Effector memory CD4-positive, alpha-beta T cell (primary cell): ENCODE data around the gene NCK1.

ENCODE experiments used
- DNase-seq, 3 donors: peaks; one replicate each; pipeline ENCODE4 v3.0.0-alpha.2; 2020
- H3K27ac ChIP-seq: 2 replicates; pipeline ENCODE4 v1.7.0; 2013; ENCODE audit warnings: mild to moderate bottlenecking, low read length, moderate library complexity; ENCODE audit not compliant: insufficient read depth, poor library complexity, severe bottlenecking
- H3K27me3 ChIP-seq: replicated peaks from 2 replicates; pipeline ENCODE4 v1.7.0; 2013; ENCODE audit warnings: mild to moderate bottlenecking, low read length; ENCODE audit not compliant: insufficient read depth, control insufficient read depth, poor library complexity, severe bottlenecking
- H3K36me3 ChIP-seq: 2 replicates; pipeline ENCODE4 v1.7.0; 2013; ENCODE audit warnings: mild to moderate bottlenecking, low read length, moderate library complexity; ENCODE audit not compliant: control insufficient read depth, insufficient read depth
- H3K4me1 ChIP-seq: 2 replicates; pipeline ENCODE4 v1.7.0; 2013; ENCODE audit warnings: low read length, mild to moderate bottlenecking; ENCODE audit not compliant: control insufficient read depth, insufficient read depth, poor library complexity, severe bottlenecking
- H3K4me3 ChIP-seq: 2 replicates; pipeline ENCODE4 v1.7.0; 2013; ENCODE audit warnings: low read length, low read depth, mild to moderate bottlenecking; ENCODE audit not compliant: insufficient read depth, poor library complexity, severe bottlenecking
- H3K9me3 ChIP-seq: 2 replicates; pipeline ENCODE4 v1.7.0; 2013; ENCODE audit warnings: mild to moderate bottlenecking, low read length, moderate library complexity; ENCODE audit not compliant: control insufficient read depth

The NCK1 gene

DNA sequence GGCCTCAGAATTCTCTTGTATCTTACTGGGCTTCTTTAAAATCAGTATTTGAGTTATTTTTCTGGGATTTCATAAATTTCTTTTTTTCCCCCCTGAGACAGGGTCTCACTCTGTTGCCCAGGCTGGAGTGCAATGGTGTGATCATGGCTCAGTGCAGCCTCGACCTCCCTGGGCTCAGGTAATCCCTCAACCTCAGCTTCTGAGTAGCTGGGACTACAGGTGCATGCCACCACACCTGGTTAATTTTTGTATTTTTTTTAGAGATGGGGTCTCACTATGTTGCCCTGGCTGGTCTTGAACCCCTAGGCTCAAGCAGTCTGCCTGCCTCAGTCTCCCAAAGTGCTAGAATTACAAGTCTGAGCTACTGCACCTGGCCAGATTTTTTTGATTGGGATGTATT lies 43.5 kb downstream of the NCK1 start:
- Histone ChIP-seq H3K27ac (no peak overlapping the region), H3K4me3 (no peak overlapping the region), H3K4me1 (peaks cover 22% of the 10 kb centered on the region), H3K36me3 (peaks cover 4% of the 10 kb centered on the region), H3K27me3 (no peaks in the 10 kb centered on the region), H3K9me3 (peaks cover 8% of the 10 kb centered on the region)
- no peak for DNase-seq

DNA sequence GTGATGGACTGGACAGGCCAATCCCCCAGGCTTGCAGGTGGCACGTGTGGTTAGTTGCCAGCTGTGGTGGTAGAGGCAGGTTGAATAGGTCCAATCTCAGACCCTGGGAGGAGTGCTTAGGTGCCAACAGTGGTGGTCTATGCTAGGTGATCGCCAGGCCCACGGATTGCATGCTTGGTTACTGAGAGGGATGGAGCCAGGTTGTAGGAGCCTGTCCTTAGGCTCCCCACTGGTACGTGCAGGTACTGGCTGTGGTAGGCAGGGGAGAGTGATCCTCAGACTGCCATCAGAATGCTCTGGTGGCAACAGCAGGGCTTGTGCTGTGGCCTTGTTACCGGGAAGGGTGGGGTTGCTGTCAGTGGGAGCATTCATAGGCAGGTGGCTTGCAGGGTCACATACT lies 44.7 kb downstream of the NCK1 start:
- no peaks in the 10 kb centered on the region for H3K27me3 ChIP-seq
- no peak overlapping the region for H3K27ac ChIP-seq
- no peak overlapping the region for H3K4me3 ChIP-seq
- H3K9me3 ChIP-seq, result peaks cover 8% of the 10 kb centered on the region
- H3K4me1 ChIP-seq, result peaks cover 22% of the 10 kb centered on the region
- DNase-seq, result no peak
- H3K36me3 ChIP-seq, result peaks cover 4% of the 10 kb centered on the region

DNA sequence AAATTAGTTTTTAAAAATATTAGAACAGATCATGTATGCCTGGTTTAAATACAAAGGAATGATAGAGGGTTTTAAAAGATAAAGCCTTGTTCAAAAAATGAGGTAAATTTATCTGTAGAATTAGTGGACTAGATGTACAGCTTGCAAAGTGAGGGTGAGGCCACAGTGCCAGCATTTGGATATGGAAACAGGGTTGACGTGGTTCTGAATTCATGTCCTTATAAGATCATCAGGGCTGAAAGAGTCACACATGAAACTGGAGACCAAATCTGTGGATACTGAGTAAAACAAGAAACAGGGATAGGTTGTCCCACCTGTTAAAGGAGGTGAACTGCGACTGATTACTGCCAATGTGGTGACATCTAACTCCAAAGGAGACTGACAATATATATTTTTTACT lies 46.3 kb downstream of the NCK1 start:
- Histone ChIP-seq H3K27me3 (no peaks in the 10 kb centered on the region), H3K4me1 (peaks cover 22% of the 10 kb centered on the region), H3K27ac (no peak overlapping the region), H3K4me3 (no peak overlapping the region), H3K36me3 (peaks cover 4% of the 10 kb centered on the region), H3K9me3 (peaks cover 8% of the 10 kb centered on the region)
- no peak for DNase-seq

DNA sequence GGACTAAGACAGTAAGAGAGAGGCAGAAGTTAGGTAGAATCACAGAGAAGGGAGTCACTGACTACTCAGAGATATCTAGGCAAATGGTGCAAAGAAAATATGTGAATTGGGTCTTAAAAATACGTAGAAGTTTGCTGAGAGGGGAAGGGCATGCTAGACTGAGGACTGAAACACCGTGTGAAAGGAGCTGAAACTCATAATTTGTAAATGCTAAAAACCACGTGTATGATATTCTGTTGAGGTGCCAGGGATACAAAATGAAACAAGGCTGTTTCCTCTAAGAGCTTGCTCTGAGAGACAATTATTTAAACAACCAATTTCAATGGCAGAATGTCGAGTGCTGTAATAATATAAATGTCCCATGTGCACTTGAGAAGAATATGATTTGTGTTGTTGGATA lies 47.2 kb downstream of the NCK1 start:
- H3K27me3 ChIP-seq, result no peaks in the 10 kb centered on the region
- no peak overlapping the region for H3K27ac ChIP-seq
- H3K4me3 ChIP-seq, result no peak overlapping the region
- peaks cover 4% of the 10 kb centered on the region for H3K9me3 ChIP-seq
- no peaks in the 10 kb centered on the region for H3K36me3 ChIP-seq
- peaks cover 22% of the 10 kb centered on the region for H3K4me1 ChIP-seq
- DNase-seq, result no peak

DNA sequence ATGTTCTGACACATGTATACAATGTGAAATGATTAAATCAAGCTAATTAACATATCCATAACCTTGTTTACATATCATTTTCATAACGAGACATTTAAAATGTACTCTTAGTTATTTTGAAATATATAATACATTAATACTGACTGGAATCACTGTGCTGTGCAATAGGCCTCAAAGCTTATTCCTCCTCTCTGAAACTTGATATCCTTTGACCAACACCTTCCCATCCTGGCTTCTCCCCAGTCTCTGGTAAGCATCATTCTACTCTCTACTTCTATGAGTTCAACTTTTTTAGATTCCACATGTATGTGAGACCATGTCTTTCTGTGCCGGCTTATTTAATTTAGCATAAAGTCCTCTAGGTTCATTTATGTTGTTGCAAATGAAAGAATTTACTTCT lies 48.7 kb downstream of the NCK1 start:
- no peaks in the 10 kb centered on the region for H3K27me3 ChIP-seq
- H3K36me3 ChIP-seq, result no peaks in the 10 kb centered on the region
- H3K4me1 ChIP-seq, result peaks cover 22% of the 10 kb centered on the region
- H3K4me3 ChIP-seq, result no peak overlapping the region
- DNase-seq, result no peak
- no peak overlapping the region for H3K27ac ChIP-seq
- no peaks in the 10 kb centered on the region for H3K9me3 ChIP-seq

DNA sequence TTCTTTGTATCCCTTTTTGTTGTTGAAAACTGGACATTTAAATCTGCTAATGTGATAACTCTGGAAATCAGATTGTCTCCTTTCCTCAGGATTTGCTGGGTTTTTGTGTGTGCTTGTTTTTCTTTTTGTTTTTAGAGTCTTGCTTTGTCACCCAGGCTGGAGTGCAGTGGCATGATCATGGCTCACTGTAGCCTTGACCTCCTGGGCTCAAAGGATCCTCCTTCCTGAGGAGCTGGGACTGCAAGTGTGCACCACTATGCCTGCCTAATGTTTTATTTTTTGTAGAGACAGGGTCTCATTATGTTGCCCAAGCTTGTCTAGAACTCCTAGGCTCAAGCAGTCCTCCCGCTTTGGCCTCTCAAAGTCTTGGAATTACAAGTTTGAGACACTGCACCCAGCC lies 51.2 kb downstream of the NCK1 start:
- no peak overlapping the region for H3K4me3 ChIP-seq
- no peaks in the 10 kb centered on the region for H3K36me3 ChIP-seq
- H3K9me3 ChIP-seq, result no peaks in the 10 kb centered on the region
- peaks cover 14% of the 10 kb centered on the region for H3K4me1 ChIP-seq
- H3K27ac ChIP-seq, result no peak overlapping the region
- no peaks in the 10 kb centered on the region for H3K27me3 ChIP-seq
- DNase-seq, result no peak

DNA sequence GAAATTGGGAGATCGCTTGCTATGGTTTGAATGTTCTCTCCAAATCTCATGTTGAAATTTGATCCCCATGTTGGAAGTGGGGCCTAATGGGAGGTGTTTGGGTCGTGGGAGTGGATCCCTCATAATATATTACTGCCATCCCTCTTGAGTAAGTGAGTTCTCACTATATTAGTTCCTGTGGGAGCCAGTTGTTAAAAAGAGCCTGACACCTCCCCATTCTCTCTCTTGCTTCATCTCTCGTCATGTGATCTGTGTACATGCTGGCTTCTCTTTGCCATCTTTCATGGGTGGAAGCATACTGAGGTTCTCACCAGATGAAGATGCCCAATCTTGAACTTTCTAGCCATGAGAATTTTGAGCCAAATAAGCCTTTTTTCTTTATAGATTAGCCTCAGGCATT lies 52.7 kb downstream of the NCK1 start:
- Histone ChIP-seq H3K36me3 (no peaks in the 10 kb centered on the region), H3K4me3 (no peak overlapping the region), H3K27me3 (no peaks in the 10 kb centered on the region), H3K4me1 (peaks cover 17% of the 10 kb centered on the region), H3K9me3 (no peaks in the 10 kb centered on the region), H3K27ac (no peak overlapping the region)
- no peak for DNase-seq

DNA sequence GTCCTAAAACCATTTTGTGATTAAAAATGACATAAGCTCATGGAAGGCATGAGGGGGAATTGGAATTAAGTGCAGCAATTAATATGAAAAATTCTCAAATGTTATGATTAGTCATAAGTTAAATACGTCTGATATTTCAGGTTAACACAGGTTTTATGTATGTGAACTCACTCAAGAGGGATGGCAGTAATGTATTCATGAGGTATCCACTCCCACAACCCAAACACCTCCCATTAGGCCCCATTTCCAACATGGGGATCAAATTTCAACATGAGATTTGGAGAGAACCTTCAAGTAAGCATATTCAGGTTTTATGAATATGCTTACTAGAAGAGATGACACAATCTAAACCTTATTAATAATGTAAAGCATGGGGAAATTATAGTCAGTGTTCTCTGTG lies 54.2 kb downstream of the NCK1 start:
- Histone ChIP-seq H3K9me3 (no peaks in the 10 kb centered on the region), H3K4me3 (no peak overlapping the region), H3K27ac (no peak overlapping the region), H3K4me1 (peaks cover 17% of the 10 kb centered on the region), H3K27me3 (no peaks in the 10 kb centered on the region), H3K36me3 (no peaks in the 10 kb centered on the region)
- DNase-seq, result no peak

DNA sequence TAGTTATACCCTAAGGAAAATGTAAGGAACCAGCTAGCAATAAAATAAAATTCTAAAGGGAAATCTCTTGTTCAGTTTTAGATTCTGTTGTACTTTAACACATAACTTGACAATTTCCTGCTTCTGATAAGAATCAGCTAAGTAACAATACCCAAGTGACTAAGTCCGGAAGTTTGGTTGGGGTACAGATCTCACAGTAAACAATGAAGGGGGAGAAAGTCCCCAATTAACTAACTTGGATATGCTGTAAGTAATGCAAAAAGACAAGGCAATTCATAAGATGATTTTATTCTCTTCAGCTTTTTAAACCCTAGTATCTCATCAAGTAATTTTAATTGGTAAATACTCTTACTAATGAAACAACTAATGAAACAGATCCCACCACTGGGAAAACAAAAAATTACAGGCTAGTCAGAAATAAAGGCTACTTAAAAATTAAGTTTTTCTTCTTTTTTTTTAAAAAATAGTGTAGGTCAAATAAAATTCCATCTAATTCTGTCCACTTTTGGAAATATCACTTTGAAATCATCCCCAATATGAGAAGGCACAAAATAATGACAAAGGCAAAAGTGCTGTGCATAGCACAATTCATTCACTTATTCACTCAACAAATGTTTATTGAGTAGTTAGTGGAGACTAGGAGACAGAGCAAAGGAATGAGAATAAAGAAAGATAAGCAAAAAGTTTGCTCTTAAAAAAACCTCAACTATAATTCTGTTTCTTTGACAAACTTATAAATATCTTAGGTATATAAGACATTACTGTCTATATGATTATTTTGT lies 58.0 kb downstream of the NCK1 start:
- Histone ChIP-seq H3K4me3 (no peak overlapping the region), H3K27ac (peak overlapping the region; percentile 61), H3K27me3 (no peaks in the 10 kb centered on the region), H3K4me1 (peaks cover 21% of the 10 kb centered on the region), H3K9me3 (no peaks in the 10 kb centered on the region), H3K36me3 (no peaks in the 10 kb centered on the region)
- DNase-seq, result no peak

DNA sequence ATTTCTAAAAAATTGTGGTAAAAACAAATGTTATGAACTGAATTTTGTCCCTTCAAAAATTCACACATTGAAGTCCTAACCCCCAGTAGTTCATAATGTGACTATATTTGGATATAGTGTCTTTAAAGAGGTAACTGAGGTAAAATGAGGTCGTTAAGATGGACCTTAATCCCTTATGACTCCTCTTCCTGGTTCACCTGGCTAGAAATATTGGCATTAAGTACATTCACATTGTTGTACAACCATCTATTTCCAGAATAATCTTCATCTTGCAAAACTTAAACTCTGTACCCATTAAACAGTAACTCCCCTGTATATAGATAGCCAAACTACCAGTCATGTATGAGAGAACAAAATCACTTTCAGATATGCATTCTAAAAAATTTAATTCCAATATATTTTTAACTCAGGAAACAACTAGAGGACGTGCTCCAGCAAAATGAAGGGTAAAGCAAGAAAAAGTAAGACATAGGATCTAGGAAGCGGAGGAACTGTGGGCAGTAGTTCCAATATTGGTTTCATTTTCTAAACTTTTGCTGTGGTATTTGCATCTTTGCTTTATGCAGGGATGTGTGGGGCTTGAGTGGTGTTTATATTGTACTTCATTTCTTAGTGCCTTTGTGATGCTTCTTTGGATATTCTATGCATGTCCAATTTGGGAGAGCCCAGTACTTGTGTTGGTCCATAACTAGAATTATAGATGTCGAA lies 59.0 kb downstream of the NCK1 start:
- no peaks in the 10 kb centered on the region for H3K9me3 ChIP-seq
- DNase-seq, result no peak
- no peaks in the 10 kb centered on the region for H3K36me3 ChIP-seq
- H3K4me1 ChIP-seq, result peaks cover 21% of the 10 kb centered on the region
- peak overlapping the region; percentile 60 for H3K27ac ChIP-seq
- no peaks in the 10 kb centered on the region for H3K27me3 ChIP-seq
- H3K4me3 ChIP-seq, result peak overlapping the region; percentile 9
